Gastroesophageal sphincter (tissue), 2 donors: ENCODE data around the gene SPEG.

Experiments used
- POLR2A ChIP-seq, 2 donors: fragments of 450-650 bp; IDR thresholded peaks; one replicate each; pipeline ENCODE4 v1.6.1; 2017; ENCODE audit warnings: antibody characterized with exemption in 2 of 2, mild to moderate bottlenecking in 2 of 2, moderate library complexity in 1 of 2
- POLR2AphosphoS5 ChIP-seq: sonication (generic); formaldehyde crosslinking; IDR thresholded peaks from one replicate; pipeline ENCODE4 v1.6.1; 2017; ENCODE audit warnings: antibody characterized with exemption

GRCh38 chr2:219501849-219502248 lies 67.2 kb downstream of the SPEG start:
- TF ChIP-seq POLR2AphosphoS5 (no peak), POLR2A (IDR thresholded peaks at IDR 0.05) (no peak)
